Muscle of leg (tissue), 9 donors: Measurements from ENCODE around the gene ORC4. TPM values are rescaled to one million over a fixed set of nuclear protein-coding genes. Genes with fewer than 3 reads are reported as not detected.

Experiments used
- polyA plus RNA-seq, 8 donors: library from polyadenylated mRNA; unstranded; fragments of 120-200 nt; gene quantifications; one replicate each; pipeline versions ENCODE4 v1.2.1 to v1.2.3, GENCODE V29; 2013; ENCODE audit warnings: inconsistent platforms in 1 of 8, low replicate concordance in 1 of 8; ENCODE audit not compliant: insufficient read length in 8 of 8, insufficient read depth in 1 of 8
- total RNA-seq: library from RNA; stranded (reverse); fragments of 120-200 nt; gene quantifications from one replicate; pipeline ENCODE4 v1.2.4, GENCODE V29; 2013

Gene ORC4
- total and polyA plus RNA-seq, 9 donors, result 27.3 to 47.9 (median 35.7) TPM

Other genes starting within 250 kb of the ORC4 start
- gene ACVR2A, start 175.7 kb downstream of the ORC4 start, total RNA-seq, result 36.3 TPM
- gene ACVR2A, start 175.7 kb downstream of the ORC4 start, polyA plus RNA-seq, result 10 to 100 TPM; 16.3 to 26.8 (median 20.5) TPM
- 19.6 TPM for gene MBD5, start 354 bp upstream of the ORC4 start, total RNA-seq
- 10 to 100 TPM; 12.2 to 23.6 (median 19.5) TPM for gene MBD5, start 354 bp upstream of the ORC4 start, polyA plus RNA-seq